HG03558 (cell line): ENCODE measurements around the gene MYOM3.
"Not testable (repeated sequence)": the region's sequence is repeated elsewhere in the genome, so short reads cannot be mapped to it uniquely, and the experiment has no call there.

Experiments used
- ATAC-seq: cut with Tn5 transposase; IDR thresholded peaks from one replicate; pipeline ENCODE4 v1.9.1; 2021; ENCODE audit warnings: moderate number of reproducible peaks; ENCODE audit not compliant: unreplicated experiment; ENCODE audit errors: extremely low read depth

The MYOM3 gene

GRCh38 chr1:24048205-24048869 is 63.6 kb downstream of the MYOM3 start:
- no peak for ATAC-seq

- ATAC-seq: no peak
Measured at GRCh38 chr1:24047110-24047477, 64.8 kb downstream of the MYOM3 start.

- no peak for ATAC-seq
Measured at GRCh38 chr1:24045771-24046170, 66.2 kb downstream of the MYOM3 start.

GRCh38 chr1:24044672-24045071 is 67.3 kb downstream of the MYOM3 start:
- ATAC-seq: not testable (repeated sequence)

GRCh38 chr1:24043345-24044032 is 68.4 kb downstream of the MYOM3 start:
- no peak for ATAC-seq

GRCh38 chr1:24042315-24042714 is 69.6 kb downstream of the MYOM3 start:
- ATAC-seq: no peak

GRCh38 chr1:24036088-24036487 is 75.8 kb downstream of the MYOM3 start:
- no peak for ATAC-seq

GRCh38 chr1:24032981-24033380 is 79.0 kb downstream of the MYOM3 start:
- no peak for ATAC-seq

- not testable (repeated sequence) for ATAC-seq
Measured at GRCh38 chr1:24030976-24031516, 80.9 kb downstream of the MYOM3 start.

- no peak for ATAC-seq
Measured at GRCh38 chr1:24027838-24028468, 84.0 kb downstream of the MYOM3 start.

GRCh38 chr1:24022581-24023361 is 89.2 kb downstream of the MYOM3 start:
- ATAC-seq: no peak

- ATAC-seq: no peak
Measured at GRCh38 chr1:24021403-24022266, 90.3 kb downstream of the MYOM3 start.

- no peak for ATAC-seq
Measured at GRCh38 chr1:24020470-24020869, 91.5 kb downstream of the MYOM3 start.

- no peak for ATAC-seq
Measured at GRCh38 chr1:24020025-24020424, 91.9 kb downstream of the MYOM3 start.

GRCh38 chr1:24018611-24019580 is 93.0 kb downstream of the MYOM3 start:
- no peak for ATAC-seq

- no peak for ATAC-seq
Measured at GRCh38 chr1:24015221-24016210, 96.4 kb downstream of the MYOM3 start.

- not testable (repeated sequence) for ATAC-seq
Measured at GRCh38 chr1:24012878-24013277, 99.1 kb downstream of the MYOM3 start.
